NK-92 treated with Interleukin-12 subunit alpha and Interleukin-12 subunit beta, amount 100 ng/mL, for 24 hours (cell line): ENCODE results near the gene C11orf58.

Experiments
- DNase-seq: peaks from one replicate; lab custom pipeline; 2025; lab: John Stamatoyannopoulos, UW

C11orf58 gene

DNA sequence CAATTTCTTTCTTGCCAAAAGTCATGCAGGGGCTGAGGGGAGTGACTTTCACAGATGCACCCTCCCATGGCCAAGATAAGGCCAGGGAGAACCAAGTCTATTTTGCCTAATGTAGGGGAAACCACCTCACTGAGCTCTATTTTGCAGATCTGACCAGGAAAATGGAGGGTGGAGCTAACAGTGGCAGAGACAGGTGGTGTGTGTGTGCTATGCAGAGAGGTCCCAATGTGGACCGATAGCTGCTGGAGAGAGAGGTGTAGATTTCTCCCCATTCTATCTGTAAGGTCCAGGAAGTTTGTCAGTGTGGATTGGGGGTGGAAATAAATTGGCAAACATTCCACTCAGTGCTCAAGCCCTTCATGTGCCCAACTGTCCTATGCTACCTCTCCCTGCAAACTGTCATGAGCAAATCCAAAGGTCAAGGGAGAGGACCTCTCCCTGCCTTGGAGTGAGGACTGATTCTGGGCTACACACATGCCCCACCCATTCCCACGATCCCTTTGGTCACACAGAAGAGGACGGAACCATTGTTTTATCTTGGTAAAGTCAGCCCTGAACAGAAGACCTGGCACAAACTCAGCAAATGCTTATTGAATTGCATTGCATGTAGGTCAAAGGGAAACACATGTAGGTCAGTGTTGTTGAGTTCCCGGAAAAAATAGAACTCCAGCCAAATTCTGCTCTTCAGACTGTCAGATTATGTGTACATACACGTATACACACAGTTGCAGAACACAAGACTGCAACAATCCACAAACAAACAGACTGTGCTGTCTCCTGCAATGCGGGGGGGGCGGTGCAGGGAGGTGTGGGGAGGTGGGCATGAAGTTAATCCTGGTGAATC, 65.9 kb downstream of the C11orf58 start:
- no peak for DNase-seq

DNA sequence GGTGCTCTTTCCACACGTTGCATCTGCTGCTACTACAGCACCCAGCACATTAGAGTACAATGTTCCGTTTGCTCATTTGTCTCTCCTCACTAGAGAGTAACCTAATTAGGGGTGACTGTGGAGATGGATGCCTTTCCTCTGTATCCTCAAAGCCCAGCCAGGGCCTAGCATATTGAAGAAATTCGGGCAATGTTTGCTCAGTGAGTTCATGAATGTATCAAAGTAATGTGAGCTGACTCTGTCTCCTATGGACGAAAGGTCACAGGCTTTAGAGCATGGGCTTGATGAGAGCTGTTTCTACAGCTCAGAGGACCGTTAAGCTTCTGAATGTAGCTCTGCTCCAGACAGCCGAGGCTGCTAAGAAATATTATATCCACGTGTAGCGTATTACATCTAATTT, 67.5 kb downstream of the C11orf58 start:
- no peak for DNase-seq

DNA sequence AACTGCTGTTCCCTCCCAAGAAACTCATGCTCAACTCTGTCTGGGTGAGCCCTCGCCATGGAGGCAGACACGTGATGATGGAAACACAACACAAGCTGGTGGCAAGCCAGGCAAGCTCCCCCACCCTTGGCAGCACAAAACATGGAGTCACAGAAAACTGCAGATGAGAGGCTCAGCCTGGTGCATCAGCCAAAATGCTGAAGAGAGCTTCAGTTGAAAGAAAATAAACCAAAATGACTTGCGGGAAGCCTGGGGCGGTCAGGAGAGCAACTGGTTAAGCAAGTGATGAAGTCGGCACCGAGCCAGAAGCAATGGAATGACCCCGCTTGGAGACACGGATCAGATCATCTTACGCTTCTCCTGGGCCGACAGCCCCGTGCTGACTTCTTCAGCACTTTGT, 68.3 kb downstream of the C11orf58 start:
- no peak for DNase-seq

DNA sequence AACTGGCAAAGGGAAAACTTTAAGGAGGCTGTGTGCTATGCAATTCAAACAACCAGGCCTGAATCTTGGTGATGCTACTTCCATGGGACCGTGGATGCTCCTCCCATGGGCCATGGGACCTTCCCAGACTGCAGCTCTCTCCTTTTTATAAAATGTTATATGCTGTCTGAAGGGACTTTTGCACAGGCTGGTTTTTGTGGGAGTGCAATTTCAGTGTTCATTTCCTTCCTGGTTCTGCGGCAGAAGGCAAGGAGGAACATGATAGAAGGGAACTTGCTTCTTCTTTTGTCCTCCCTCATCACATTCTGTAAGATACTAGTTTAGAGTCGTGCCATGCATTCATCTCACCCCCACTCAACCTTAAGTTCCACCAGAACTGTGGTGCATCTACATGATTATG, 68.9 kb downstream of the C11orf58 start:
- no peak for DNase-seq
